CD14-positive monocyte (primary cell): ENCODE data around the gene RAB14. TPM values are rescaled to one million over a fixed set of nuclear protein-coding genes. Genes with fewer than 3 reads are reported as not detected.

Source experiments
- DNase-seq, 3 donors: peaks; one replicate each; pipeline ENCODE4 v3.0.0-alpha.2; 2011 to 2022
- H2AFZ ChIP-seq: 2 replicates; pipeline ENCODE4 v1.6.0; 2012; ENCODE audit warnings: mild to moderate bottlenecking, low read depth, low read length, inconsistent platforms; ENCODE audit not compliant: insufficient read depth, poor library complexity, severe bottlenecking
- H3K27ac ChIP-seq, 2 donors: 1 replicate in 1 of 2; 2 replicates in 1 of 2; pipeline ENCODE4 v1.5.1; 2012 to 2013; ENCODE audit warnings: low read length in 2 of 2, control low read depth in 1 of 2, inconsistent platforms in 1 of 2, low read depth in 1 of 2, mild to moderate bottlenecking in 1 of 2
- H3K27me3 ChIP-seq, 2 donors: one replicate each; pipeline versions ENCODE4 v1.6.0 to v1.6.1; 2011 to 2013; ENCODE audit warnings: low read length in 2 of 2; ENCODE audit not compliant: control insufficient read depth in 2 of 2, insufficient read depth in 2 of 2
- H3K36me3 ChIP-seq, 2 donors: replicated peaks in 1 of 2; 1 replicate in 1 of 2; 2 replicates in 1 of 2; pipeline versions ENCODE4 v1.5.1 to v1.6.1; 2012 to 2013; ENCODE audit warnings: low read length in 2 of 2, control low read depth in 1 of 2, inconsistent platforms in 1 of 2, mild to moderate bottlenecking in 1 of 2; ENCODE audit not compliant: insufficient read depth in 2 of 2, control insufficient read depth in 1 of 2
- H3K4me1 ChIP-seq, 2 donors: 1 replicate in 1 of 2; 2 replicates in 1 of 2; pipeline versions ENCODE4 v1.5.1 to v1.6.1; 2012 to 2013; ENCODE audit warnings: low read length in 2 of 2, control low read depth in 1 of 2, inconsistent platforms in 1 of 2, mild to moderate bottlenecking in 1 of 2, moderate library complexity in 1 of 2; ENCODE audit not compliant: insufficient read depth in 2 of 2, control insufficient read depth in 1 of 2
- H3K4me2 ChIP-seq: replicated peaks from 2 replicates; pipeline ENCODE3; 2012; ENCODE audit warnings: low read length, moderate library complexity, mild to moderate bottlenecking; ENCODE audit not compliant: poor library complexity, severe bottlenecking; ENCODE audit errors: extremely low read depth
- H3K4me3 ChIP-seq, 3 experiments: fragments of 200-600 bp in 1 of 3; sonication (generic) in 1 of 3; replicated peaks in 1 of 3; 1 replicate in 2 of 3; 2 replicates in 1 of 3; pipeline ENCODE4 v1.5.1; 2011 to 2013; ENCODE audit warnings: low read length in 3 of 3, mild to moderate bottlenecking in 3 of 3, control low read depth in 2 of 3, low read depth in 2 of 3, inconsistent platforms in 1 of 3, moderate library complexity in 1 of 3
- H3K79me2 ChIP-seq: 2 replicates; pipeline ENCODE4 v1.6.0; 2012; ENCODE audit warnings: mild to moderate bottlenecking, control low read depth, inconsistent platforms, low read length, moderate library complexity; ENCODE audit not compliant: insufficient read depth
- H3K9ac ChIP-seq: 2 replicates; pipeline ENCODE4 v1.6.0; 2017; ENCODE audit warnings: low read length, mild to moderate bottlenecking; ENCODE audit not compliant: insufficient read depth, poor library complexity, severe bottlenecking
- H3K9me3 ChIP-seq, 2 donors: replicated peaks in 1 of 2; 1 replicate in 1 of 2; 2 replicates in 1 of 2; pipeline versions ENCODE4 v1.5.1 to v1.6.1; 2012 to 2013; ENCODE audit warnings: low read length in 2 of 2, control low read depth in 1 of 2; ENCODE audit not compliant: control insufficient read depth in 1 of 2, insufficient read depth in 1 of 2
- H4K20me1 ChIP-seq: 2 replicates; pipeline ENCODE4 v1.6.0; 2012; ENCODE audit warnings: mild to moderate bottlenecking, low read length, control low read depth, moderate library complexity; ENCODE audit not compliant: insufficient read depth
- H3K27ac Mint-ChIP-seq, 7 donors: one replicate each; pipeline ENCODE4 v1.8.0; 2020; ENCODE audit warnings: mild to moderate bottlenecking in 7 of 7, mixed read lengths in 7 of 7, moderate library complexity in 6 of 7, inconsistent platforms in 2 of 7
- H3K27me3 Mint-ChIP-seq, 3 donors: one replicate each; pipeline ENCODE4 v1.8.0; 2021 to 2022; ENCODE audit warnings: low read depth in 3 of 3, mild to moderate bottlenecking in 3 of 3, mixed read lengths in 3 of 3, moderate library complexity in 3 of 3, inconsistent platforms in 1 of 3
- H3K36me3 Mint-ChIP-seq, 2 donors: one replicate each; pipeline ENCODE4 v1.8.0; 2020; ENCODE audit warnings: mixed read lengths in 2 of 2, inconsistent platforms in 1 of 2, mild to moderate bottlenecking in 1 of 2
- H3K4me1 Mint-ChIP-seq: one replicate; pipeline ENCODE4 v1.8.0; 2020; ENCODE audit warnings: mild to moderate bottlenecking, mixed read lengths
- H3K4me3 Mint-ChIP-seq, 2 donors: one replicate each; pipeline ENCODE4 v1.8.0; 2020; ENCODE audit warnings: mild to moderate bottlenecking in 2 of 2, mixed read lengths in 2 of 2, moderate library complexity in 1 of 2
- H3K9me3 Mint-ChIP-seq, 7 donors: one replicate each; pipeline ENCODE4 v1.8.0; 2020 to 2022; ENCODE audit warnings: mixed read lengths in 7 of 7, mild to moderate bottlenecking in 6 of 7, moderate library complexity in 6 of 7, inconsistent platforms in 2 of 7
- CTCF ChIP-seq: fragments of 200-600 bp; IDR thresholded peaks from one replicate; pipeline ENCODE4 v1.8.0; 2022; ENCODE audit warnings: antibody characterized with exemption, mild to moderate bottlenecking
- WGBS: methylation state at CpG from one replicate; pipeline ENCODE4 v1.1.5; 2013; ENCODE audit warnings: missing lambda C conversion rate; ENCODE audit not compliant: insufficient coverage; 5-methylcytosine and 5-hydroxymethylcytosine counted together
- intact Hi-C, 2 donors: fragments of 100-400 bp; cut with micrococcal nuclease; formaldehyde crosslinking; loops; one replicate each; pipeline versions ENCODE4 v1.15.0 to v1.15.1; 2023
- polyA plus RNA-seq, 3 donors: library from polyadenylated mRNA; depleted of rRNA in 1 of 3; unstranded in 2 of 3; stranded (reverse) in 1 of 3; fragments of 300-500 nt in 2 of 3; fragments of >200 nt in 1 of 3; fragmentation: Illumina TruSeq in 2 of 3; gene quantifications; 1 replicate in 2 of 3; 2 replicates in 1 of 3; pipeline ENCODE4 v1.2.3, GENCODE V29; 2012 to 2021

Gene RAB14
- polyA plus RNA-seq, 3 donors, result 23.1 to 60.0 (median 44.4) TPM

DNA sequence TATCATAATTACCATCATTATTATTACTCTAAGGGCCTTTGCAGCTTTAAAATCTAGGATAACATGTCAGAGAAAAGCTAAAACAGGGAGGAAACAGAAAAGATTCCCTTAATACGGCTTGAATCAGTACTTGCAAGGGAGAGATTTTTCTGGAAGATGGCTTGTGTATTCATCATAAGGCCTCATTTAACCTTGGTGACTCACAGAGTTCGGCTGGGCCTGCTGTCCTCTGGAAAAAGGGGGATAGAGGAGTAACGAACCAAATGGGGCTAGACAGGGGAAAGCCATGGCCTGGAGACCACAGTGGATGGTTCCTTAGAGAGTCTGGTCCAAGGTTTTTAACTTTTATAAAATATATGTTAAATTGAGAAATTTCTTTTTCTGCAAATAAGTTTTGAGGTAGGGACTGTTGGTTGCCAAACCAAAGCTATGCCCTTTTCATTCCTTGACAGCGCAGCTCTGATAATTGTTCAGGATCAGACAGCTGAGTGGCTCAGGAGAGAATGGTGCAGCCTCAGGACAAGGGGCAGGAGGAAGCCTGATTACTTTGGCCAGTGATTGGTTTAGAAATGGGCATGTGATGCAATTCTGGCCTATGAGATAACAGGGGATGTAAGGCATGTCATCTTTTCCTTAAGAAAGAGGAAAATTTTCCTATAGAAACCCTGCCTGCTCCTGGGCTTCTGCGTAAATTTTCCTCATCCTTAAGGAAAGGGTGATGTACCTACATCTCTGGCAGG is 40.7 kb upstream of the RAB14 start:
- H3K9ac ChIP-seq, result no peak overlapping the region

More for the DNA sequence above, 40.7 kb upstream of the RAB14 start:
- intact Hi-C loops, result no loop called here
- Mint-ChIP-seq H3K27ac (no peak overlapping the region), H3K4me1 (peaks cover 21% of the 10 kb centered on the region), H3K9me3 (peaks cover 0 to 13% (median 6%) of the 10 kb centered on the region in 7 donors), H3K36me3 (peaks cover 0 to 4% of the 10 kb centered on the region in 2 donors), H3K27me3 (peaks cover 0 to 3% (median 0%) of the 10 kb centered on the region in 3 donors), H3K4me3 (no peak overlapping the region)
- no peaks in the 10 kb centered on the region for H3K36me3 ChIP-seq
- no peaks in the 10 kb centered on the region for H3K79me2 ChIP-seq
- H3K27me3 ChIP-seq, result no peaks in the 10 kb centered on the region
- no peak for DNase-seq
- no peak overlapping the region for H3K4me2 ChIP-seq
- H3K4me3 ChIP-seq, result no peak overlapping the region
- H4K20me1 ChIP-seq, result no peaks in the 10 kb centered on the region
- no peak overlapping the region for H2AFZ ChIP-seq
- WGBS, result 92% methylated on average over 3 of the region's 5 CpGs
- no peak for TF ChIP-seq CTCF
- peaks cover 18% of the 10 kb centered on the region in 2 donors for H3K4me1 ChIP-seq
- H3K9me3 ChIP-seq, result peaks cover 4 to 5% of the 10 kb centered on the region in 2 donors
- no peak overlapping the region for H3K27ac ChIP-seq
